Smooth muscle cell of bladder (primary cell): ENCODE data around the gene ZNF740. TPM values are rescaled to one million over a fixed set of nuclear protein-coding genes. Genes with fewer than 3 reads are reported as not detected.

Experiments used
- total RNA-seq: library from RNA; depleted of rRNA; stranded (reverse); fragments of >200 nt; gene quantifications from 2 replicates; pipeline ENCODE4 v1.2.3, GENCODE V29; 2014

ZNF740 gene
- total RNA-seq = 13.2 and 16.2 TPM in 2 replicates

GRCh38 chr12:53180220-53180930 is at the start of gene ZNF740, which contains the start of gene CSAD:
Gene ZNF740, plus strand, starts transcription at chr12:53180722. Its CDS starts 1,262 bp downstream, at chr12:53181984.
Gene CSAD, minus strand, starts transcription at chr12:53180925. Its CDS starts 7,455 bp downstream, at chr12:53173470.

GRCh38 chr12:53207042-53207441 is 26.5 kb downstream of the ZNF740 start, which contains the start of gene ITGB7:
Gene ITGB7, minus strand, starts transcription at chr12:53207251. Its CDS starts 6,808 bp downstream, at chr12:53200443.

GRCh38 chr12:53231921-53232645 is 51.6 kb downstream of the ZNF740 start, which contains the start of gene RARG:
Gene RARG, minus strand, starts transcription at chr12:53232209. Its CDS starts 4,664 bp downstream, at chr12:53227545.

Other genes starting within 250 kb of the ZNF740 start
- 66.7 and 246 TPM in 2 replicates for gene KRT18, start 231.6 kb upstream of the ZNF740 start, total RNA-seq
- gene EIF4B, start 174.3 kb upstream of the ZNF740 start, total RNA-seq = 1,845 and 2,136 TPM in 2 replicates
- gene TNS2, start 130.7 kb upstream of the ZNF740 start, total RNA-seq = 23.2 and 37.3 TPM in 2 replicates
- 17.2 and 31.2 TPM in 2 replicates for gene SPRYD3, start 101.3 kb upstream of the ZNF740 start, total RNA-seq
- gene IGFBP6, start 83.1 kb upstream of the ZNF740 start, total RNA-seq = 666 and 756 TPM in 2 replicates
- gene SOAT2, start 77.2 kb upstream of the ZNF740 start, total RNA-seq = 0.09 TPM in 1 of 2 replicates, not detected in the other
- gene CSAD, start 203 bp downstream of the ZNF740 start, total RNA-seq = 7.3 and 11.3 TPM in 2 replicates
- gene ITGB7, start 26.5 kb downstream of the ZNF740 start, total RNA-seq = 0.14 and 0.37 TPM in 2 replicates
- 17.5 and 21.2 TPM in 2 replicates for gene RARG, start 51.5 kb downstream of the ZNF740 start, total RNA-seq
- gene ESPL1, start 87.6 kb downstream of the ZNF740 start, total RNA-seq = 0.46 and 1.00 TPM in 2 replicates
- 998 and 1,105 TPM in 2 replicates for gene PFDN5, start 114.8 kb downstream of the ZNF740 start, total RNA-seq
- gene MYG1, start 119.0 kb downstream of the ZNF740 start, total RNA-seq = 54.5 and 64.1 TPM in 2 replicates
- 30.0 and 38.0 TPM in 2 replicates for gene AAAS, start 140.9 kb downstream of the ZNF740 start, total RNA-seq
- gene SP7, start 155.6 kb downstream of the ZNF740 start, total RNA-seq = not detected in 2 replicates
- 20.3 and 21.7 TPM in 2 replicates for gene SP1, start 199.5 kb downstream of the ZNF740 start, total RNA-seq
- not detected in 2 replicates for gene AMHR2, start 243.1 kb downstream of the ZNF740 start, total RNA-seq